ENCODE results near the gene ST3GAL3. TPM values are rescaled to one million over a fixed set of nuclear protein-coding genes. Genes with fewer than 3 reads are reported as not detected.
A peak's percentile ranks its signal among the peaks of the same experiment; 100 is the strongest.

Gene ST3GAL3
- total and polyA plus RNA-seq, 10 of the 15 experiments (the other 5 are each of a cell fraction or from before 2014, with no cell fraction given) = 1.2 to 19.3 (median 11.0) TPM

DNA sequence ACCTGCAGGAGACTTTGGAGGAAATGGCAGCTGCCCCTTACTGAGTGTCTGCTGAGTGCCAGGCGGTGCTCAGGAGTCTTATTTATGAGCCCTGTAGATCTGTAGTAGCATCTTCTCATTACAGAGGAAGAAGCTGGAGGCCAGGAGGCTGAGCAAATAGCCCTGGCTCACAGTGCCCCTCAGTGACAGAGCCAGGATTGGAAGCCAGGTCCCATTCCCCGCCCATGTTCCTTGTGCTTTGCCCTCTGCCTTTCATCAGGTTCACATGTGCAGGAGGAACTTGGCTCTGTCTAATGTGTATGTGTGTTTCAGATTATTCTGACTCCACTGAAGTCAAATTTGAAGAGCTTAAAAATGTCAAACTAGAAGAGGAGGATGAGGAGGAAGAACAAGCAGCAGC lies 36.1 kb upstream of the ST3GAL3 start:
- intact Hi-C loops (cut with micrococcal nuclease; ENCODE audit: unreplicated experiment) (no loop called here), in situ Hi-C loops (cut with MboI) (no loop called here)
- ATAC-seq (no peak), DNase-seq (ENCODE audit: low read depth, low spot score) (no peak), FAIRE-seq (no peak)
- Histone ChIP-seq H3K4me2 (ENCODE audit: control insufficient read depth, insufficient read depth) (no peak overlapping the region), H3K27me3 (replicated peaks in 1 of 2; ENCODE audit: control insufficient read depth in 2 of 2, insufficient read depth in 2 of 2, low read length in 1 of 2) (no peaks in the 10 kb centered on the region), H3K9me3 (replicated peaks; ENCODE audit: control insufficient read depth, insufficient read depth, low read length) (no peaks in the 10 kb centered on the region), H3K4me1 (ENCODE audit: control insufficient read depth, insufficient read depth, low read length) (no peaks in the 10 kb centered on the region), H3K4me3 (no peak overlapping the region), H2AFZ (ENCODE audit: control insufficient read depth, low read depth, low read length) (no peak overlapping the region), H4K20me1 (ENCODE audit: control insufficient read depth, insufficient read depth) (no peaks in the 10 kb centered on the region), H3K79me2 (ENCODE audit: control insufficient read depth, insufficient read depth, low read length) (no peaks in the 10 kb centered on the region), H3K27ac (ENCODE audit: control insufficient read depth, insufficient read depth) (no peak overlapping the region), H3K9ac (ENCODE audit: control insufficient read depth, insufficient read depth, low read length) (no peak overlapping the region), H3K36me3 (ENCODE audit: control insufficient read depth in 2 of 2, insufficient read depth in 2 of 2, low read length in 1 of 2) (peaks cover 29 to 53% of the 10 kb centered on the region in 2 experiments)
- SMC1A ChIA-PET (ENCODE audit: uncharacterized antibody, unreplicated experiment) = interaction anchor here (0.8 kb wide), 1 partner anchor 12 kb away, joined by 3 read pairs; no protein-coding TSS in a partner anchor
- 100% methylated on average over 2 of the region's 2 CpGs for WGBS (ENCODE audit: insufficient coverage, insufficient replicate concordance, low lambda C conversion rate, missing lambda C conversion rate)
- TF ChIP-seq, protein P1, sequence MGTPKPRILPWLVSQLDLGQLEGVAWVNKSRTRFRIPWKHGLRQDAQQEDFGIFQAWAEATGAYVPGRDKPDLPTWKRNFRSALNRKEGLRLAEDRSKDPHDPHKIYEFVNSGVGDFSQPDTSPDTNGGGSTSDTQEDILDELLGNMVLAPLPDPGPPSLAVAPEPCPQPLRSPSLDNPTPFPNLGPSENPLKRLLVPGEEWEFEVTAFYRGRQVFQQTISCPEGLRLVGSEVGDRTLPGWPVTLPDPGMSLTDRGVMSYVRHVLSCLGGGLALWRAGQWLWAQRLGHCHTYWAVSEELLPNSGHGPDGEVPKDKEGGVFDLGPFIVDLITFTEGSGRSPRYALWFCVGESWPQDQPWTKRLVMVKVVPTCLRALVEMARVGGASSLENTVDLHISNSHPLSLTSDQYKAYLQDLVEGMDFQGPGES (IDR thresholded peaks at IDR 0.05) = no peak
- no TSS peak for BruUV-seq (replicated peaks)
- CTCF ChIA-PET = interaction anchor here (0.5 to 1.3 kb wide), 3 partner anchors 18 to 264 kb away, joined by 3 read pairs; no protein-coding TSS in a partner anchor
- RAD21 ChIA-PET (ENCODE audit: unreplicated experiment) = no interaction called here
- POLR2A ChIA-PET = no interaction called here

DNA sequence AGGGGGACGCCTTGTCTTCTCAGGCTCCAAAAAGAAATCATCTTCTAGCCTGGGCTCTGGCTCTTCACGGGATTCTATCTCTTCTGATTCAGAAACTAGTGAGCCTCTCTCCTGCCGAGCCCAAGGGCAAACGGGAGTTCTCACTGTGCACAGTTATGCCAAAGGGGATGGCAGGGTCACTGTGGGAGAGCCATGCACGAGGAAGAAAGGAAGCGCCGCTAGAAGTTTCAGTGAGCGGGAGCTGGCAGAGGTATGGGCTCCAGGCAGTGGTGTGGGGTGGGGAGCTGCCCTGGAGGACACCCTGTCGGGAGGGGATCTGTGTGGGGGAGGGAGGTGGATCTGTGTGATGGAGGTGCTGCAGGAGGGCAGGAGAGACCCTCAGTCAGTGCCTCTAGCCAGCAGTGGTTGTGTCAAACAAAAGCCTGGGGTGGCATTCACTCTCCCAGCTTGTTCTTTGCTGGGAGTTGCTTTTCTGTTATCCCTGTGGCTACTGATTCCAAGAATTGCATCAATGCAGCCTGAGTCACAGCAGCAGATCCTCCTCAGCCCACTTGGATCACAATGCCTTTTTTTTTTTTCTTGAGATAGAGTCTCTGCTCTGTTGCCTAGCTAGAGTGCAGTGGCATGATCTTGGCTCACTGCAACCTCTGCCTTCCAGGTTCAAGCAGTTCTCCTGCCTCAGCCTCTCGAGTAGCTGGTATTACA lies 35.6 kb upstream of the ST3GAL3 start:
- H3K27ac ChIP-seq (ENCODE audit: control insufficient read depth, insufficient read depth) = no peak overlapping the region
- CTCF ChIA-PET = interaction anchor here (0.5 to 1.3 kb wide), 3 partner anchors 18 to 263 kb away, joined by 3 read pairs; no protein-coding TSS in a partner anchor
- ATAC-seq = no peak
- H3K9ac ChIP-seq (ENCODE audit: control insufficient read depth, insufficient read depth, low read length) = no peak overlapping the region
- H3K27me3 ChIP-seq (replicated peaks in 1 of 2; ENCODE audit: control insufficient read depth in 2 of 2, insufficient read depth in 2 of 2, low read length in 1 of 2) = no peaks in the 10 kb centered on the region
- 93% methylated on average over 9 of the region's 10 CpGs for WGBS (ENCODE audit: insufficient coverage, insufficient replicate concordance, low lambda C conversion rate, missing lambda C conversion rate)
- BruUV-seq (replicated peaks) = no TSS peak
- no peak overlapping the region for H2AFZ ChIP-seq (ENCODE audit: control insufficient read depth, low read depth, low read length)
- TF ChIP-seq NRF1 (conservative IDR thresholded peaks at IDR 0.05; ENCODE audit: low read depth, low read length) = no peak
- TF ChIP-seq, protein P2, sequence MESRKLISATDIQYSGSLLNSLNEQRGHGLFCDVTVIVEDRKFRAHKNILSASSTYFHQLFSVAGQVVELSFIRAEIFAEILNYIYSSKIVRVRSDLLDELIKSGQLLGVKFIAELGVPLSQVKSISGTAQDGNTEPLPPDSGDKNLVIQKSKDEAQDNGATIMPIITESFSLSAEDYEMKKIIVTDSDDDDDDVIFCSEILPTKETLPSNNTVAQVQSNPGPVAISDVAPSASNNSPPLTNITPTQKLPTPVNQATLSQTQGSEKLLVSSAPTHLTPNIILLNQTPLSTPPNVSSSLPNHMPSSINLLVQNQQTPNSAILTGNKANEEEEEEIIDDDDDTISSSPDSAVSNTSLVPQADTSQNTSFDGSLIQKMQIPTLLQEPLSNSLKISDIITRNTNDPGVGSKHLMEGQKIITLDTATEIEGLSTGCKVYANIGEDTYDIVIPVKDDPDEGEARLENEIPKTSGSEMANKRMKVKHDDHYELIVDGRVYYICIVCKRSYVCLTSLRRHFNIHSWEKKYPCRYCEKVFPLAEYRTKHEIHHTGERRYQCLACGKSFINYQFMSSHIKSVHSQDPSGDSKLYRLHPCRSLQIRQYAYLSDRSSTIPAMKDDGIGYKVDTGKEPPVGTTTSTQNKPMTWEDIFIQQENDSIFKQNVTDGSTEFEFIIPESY (IDR thresholded peaks at IDR 0.05) = no peak
- 0 out of 2 replicates have a peak, but pooled peaks have one; percentile 17 for TF ChIP-seq POLR2A (IDR thresholded peaks at IDR 0.05; ENCODE audit: low read depth, low read length)
- H3K79me2 ChIP-seq (ENCODE audit: control insufficient read depth, insufficient read depth, low read length) = no peaks in the 10 kb centered on the region
- no peak for DNase-seq (ENCODE audit: low read depth, low spot score)
- H4K20me1 ChIP-seq (ENCODE audit: control insufficient read depth, insufficient read depth) = no peaks in the 10 kb centered on the region
- RAD21 ChIA-PET (ENCODE audit: unreplicated experiment) = no interaction called here
- H3K9me3 ChIP-seq (replicated peaks; ENCODE audit: control insufficient read depth, insufficient read depth, low read length) = no peaks in the 10 kb centered on the region
- no peak for FAIRE-seq
- H3K4me3 ChIP-seq = no peak overlapping the region
- H3K4me2 ChIP-seq (ENCODE audit: control insufficient read depth, insufficient read depth) = no peak overlapping the region
- intact Hi-C loops (cut with micrococcal nuclease; ENCODE audit: unreplicated experiment) (no loop called here), in situ Hi-C loops (cut with MboI) (no loop called here)
- POLR2A ChIA-PET = no interaction called here
- SMC1A ChIA-PET (ENCODE audit: uncharacterized antibody, unreplicated experiment) = no interaction called here
- H3K4me1 ChIP-seq (ENCODE audit: control insufficient read depth, insufficient read depth, low read length) = no peaks in the 10 kb centered on the region
- peaks cover 27 to 49% of the 10 kb centered on the region in 2 experiments for H3K36me3 ChIP-seq (ENCODE audit: control insufficient read depth in 2 of 2, insufficient read depth in 2 of 2, low read length in 1 of 2)

All from GM12878 (cell line).